ENCODE measurements around the gene GPX2. TPM values are rescaled to one million over a fixed set of nuclear protein-coding genes. Genes with fewer than 3 reads are reported as not detected.

The GPX2 gene
- total RNA-seq, 1 donor from 2014 or later = not detected

GRCh38 chr14:64937171-64937820 is 5.2 kb downstream of the GPX2 start:
- no peak overlapping the region for H3K4me3 Mint-ChIP-seq
- no peak for DNase-seq (ENCODE audit: low spot score)
- peaks cover 9% of the 10 kb centered on the region for H3K36me3 ChIP-seq
- H3K36me3 Mint-ChIP-seq = peaks cover 9% of the 10 kb centered on the region
- H3K27ac ChIP-seq = no peak overlapping the region
- no peaks in the 10 kb centered on the region for H3F3A ChIP-seq (ENCODE audit: low read depth)
- no peaks in the 10 kb centered on the region for H3K9me3 ChIP-seq (ENCODE audit: low read depth)
- no peak overlapping the region for H3K9ac ChIP-seq
- H3K27me3 Mint-ChIP-seq (ENCODE audit: insufficient read depth, low read depth) = no peaks in the 10 kb centered on the region
- no peaks in the 10 kb centered on the region for H3K79me2 ChIP-seq (ENCODE audit: low read depth)
- no peak overlapping the region for H3K4me2 ChIP-seq
- H3K9me3 Mint-ChIP-seq = no peaks in the 10 kb centered on the region
- no peak overlapping the region for H2AFZ ChIP-seq (replicated peaks)
- H3K4me1 Mint-ChIP-seq = no peaks in the 10 kb centered on the region
- no peak overlapping the region for H3K4me3 ChIP-seq
- H3K27me3 ChIP-seq = no peaks in the 10 kb centered on the region
- H4K20me1 ChIP-seq (ENCODE audit: low read depth) = peaks cover 15% of the 10 kb centered on the region
- no peaks in the 10 kb centered on the region for H3K4me1 ChIP-seq
- no peak overlapping the region for H3K27ac Mint-ChIP-seq
- TF ChIP-seq CTCF (IDR thresholded peaks at IDR 0.05) = no peak
- TF ChIP-seq EZH2phosphoT487 (IDR thresholded peaks at IDR 0.05) = no peak
- TF ChIP-seq EZH2 (IDR thresholded peaks at IDR 0.05) = no peak

GRCh38 chr14:64935508-64935907 is 7.0 kb downstream of the GPX2 start:
- no peaks in the 10 kb centered on the region for H3K4me1 ChIP-seq
- H3K36me3 ChIP-seq = peaks cover 14% of the 10 kb centered on the region
- no peak for DNase-seq (ENCODE audit: low spot score)
- no peaks in the 10 kb centered on the region for H3K27me3 ChIP-seq
- no peak overlapping the region for H3K9ac ChIP-seq
- Mint-ChIP-seq H3K9me3 (no peaks in the 10 kb centered on the region), H3K4me3 (no peak overlapping the region), H3K36me3 (peaks cover 13% of the 10 kb centered on the region), H3K4me1 (no peaks in the 10 kb centered on the region), H3K27ac (no peak overlapping the region), H3K27me3 (ENCODE audit: insufficient read depth, low read depth) (no peaks in the 10 kb centered on the region)
- H2AFZ ChIP-seq (replicated peaks) = no peak overlapping the region
- H3K79me2 ChIP-seq (ENCODE audit: low read depth) = no peaks in the 10 kb centered on the region
- peaks cover 23% of the 10 kb centered on the region for H4K20me1 ChIP-seq (ENCODE audit: low read depth)
- H3F3A ChIP-seq (ENCODE audit: low read depth) = no peaks in the 10 kb centered on the region
- H3K4me2 ChIP-seq = no peak overlapping the region
- H3K9me3 ChIP-seq (ENCODE audit: low read depth) = no peaks in the 10 kb centered on the region
- TF ChIP-seq CTCF (IDR thresholded peaks at IDR 0.05) = no peak
- no peak overlapping the region for H3K4me3 ChIP-seq
- H3K27ac ChIP-seq = no peak overlapping the region

GRCh38 chr14:64934338-64934929 is 8.1 kb downstream of the GPX2 start:
- H3K9me3 ChIP-seq (ENCODE audit: low read depth) = no peaks in the 10 kb centered on the region
- H4K20me1 ChIP-seq (ENCODE audit: low read depth) = peaks cover 21% of the 10 kb centered on the region

More at GRCh38 chr14:64934338-64934929, 8.1 kb downstream of the GPX2 start:
- Mint-ChIP-seq H3K4me3 (no peak overlapping the region), H3K4me1 (no peaks in the 10 kb centered on the region), H3K27me3 (ENCODE audit: insufficient read depth, low read depth) (no peaks in the 10 kb centered on the region), H3K36me3 (peaks cover 12% of the 10 kb centered on the region), H3K27ac (no peak overlapping the region), H3K9me3 (no peaks in the 10 kb centered on the region)
- H3F3A ChIP-seq (ENCODE audit: low read depth) = no peaks in the 10 kb centered on the region
- H3K4me3 ChIP-seq = no peak overlapping the region
- no peaks in the 10 kb centered on the region for H3K4me1 ChIP-seq
- no peak overlapping the region for H2AFZ ChIP-seq (replicated peaks)
- TF ChIP-seq EZH2phosphoT487 (IDR thresholded peaks at IDR 0.05) = no peak
- TF ChIP-seq CTCF (IDR thresholded peaks at IDR 0.05) = no peak
- TF ChIP-seq EZH2 (IDR thresholded peaks at IDR 0.05) = no peak
- H3K27ac ChIP-seq = no peak overlapping the region
- H3K9ac ChIP-seq = no peak overlapping the region
- no peak overlapping the region for H3K4me2 ChIP-seq
- H3K36me3 ChIP-seq = peaks cover 14% of the 10 kb centered on the region
- H3K79me2 ChIP-seq (ENCODE audit: low read depth) = no peaks in the 10 kb centered on the region
- H3K27me3 ChIP-seq = no peaks in the 10 kb centered on the region
- no peak for DNase-seq (ENCODE audit: low spot score)
